Activated CD4-positive, alpha-beta T cell treated with anti-CD3 and anti-CD28 coated beads for 48 hours (primary cell): ENCODE results near the gene PHPT1.

Source experiments
- DNase-seq: peaks from one replicate; pipeline ENCODE4 v3.0.0-alpha.2; 2020

Gene PHPT1

GRCh38 chr9:136849960-136850865 is 1.0 kb downstream of the PHPT1 start:
- DNase-seq, result no peak

DNA sequence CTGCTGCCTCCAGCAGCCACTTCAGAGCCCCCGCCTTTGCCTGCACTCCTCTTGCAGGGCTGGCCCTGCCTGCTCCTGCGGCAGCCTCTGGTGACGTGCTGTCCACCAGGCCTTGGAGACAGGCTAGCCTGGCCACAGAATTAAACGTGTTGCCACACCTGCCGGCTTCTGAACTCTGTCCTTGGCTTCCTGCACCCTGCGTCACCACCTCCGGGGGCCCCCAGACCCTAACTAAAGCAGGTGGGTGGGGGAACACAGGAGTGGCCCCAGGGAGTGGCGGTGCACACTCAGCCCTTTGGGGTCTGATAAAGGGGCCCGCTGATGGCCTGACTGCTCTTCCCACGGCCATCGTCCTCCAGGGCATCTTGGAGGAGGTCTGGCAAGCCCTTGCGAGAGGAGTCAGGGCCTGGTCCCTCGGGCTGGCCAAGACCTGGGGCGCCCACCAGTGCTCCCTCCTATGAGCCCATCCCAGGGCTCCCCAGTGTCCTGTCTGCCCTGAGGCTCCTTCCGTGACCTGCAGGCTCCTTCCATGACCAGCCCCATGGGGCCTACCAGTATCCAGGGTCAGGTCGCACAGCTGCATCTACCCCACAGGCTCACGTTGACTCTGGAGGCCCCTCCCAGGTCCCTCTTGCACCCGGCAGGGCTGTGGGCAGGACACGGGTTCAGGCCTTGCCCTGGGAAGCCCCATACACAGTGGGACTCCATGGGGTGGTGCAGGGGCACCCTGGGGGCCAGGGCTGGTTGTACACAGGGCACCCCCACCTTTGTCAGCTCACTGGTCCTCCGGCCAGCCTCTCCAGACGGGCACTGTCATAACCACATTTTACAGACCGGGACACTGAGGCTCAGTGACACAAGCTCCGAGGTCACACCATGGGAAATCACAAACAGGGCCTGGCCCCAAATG is 1.9 kb downstream of the PHPT1 start:
- DNase-seq, result no peak

DNA sequence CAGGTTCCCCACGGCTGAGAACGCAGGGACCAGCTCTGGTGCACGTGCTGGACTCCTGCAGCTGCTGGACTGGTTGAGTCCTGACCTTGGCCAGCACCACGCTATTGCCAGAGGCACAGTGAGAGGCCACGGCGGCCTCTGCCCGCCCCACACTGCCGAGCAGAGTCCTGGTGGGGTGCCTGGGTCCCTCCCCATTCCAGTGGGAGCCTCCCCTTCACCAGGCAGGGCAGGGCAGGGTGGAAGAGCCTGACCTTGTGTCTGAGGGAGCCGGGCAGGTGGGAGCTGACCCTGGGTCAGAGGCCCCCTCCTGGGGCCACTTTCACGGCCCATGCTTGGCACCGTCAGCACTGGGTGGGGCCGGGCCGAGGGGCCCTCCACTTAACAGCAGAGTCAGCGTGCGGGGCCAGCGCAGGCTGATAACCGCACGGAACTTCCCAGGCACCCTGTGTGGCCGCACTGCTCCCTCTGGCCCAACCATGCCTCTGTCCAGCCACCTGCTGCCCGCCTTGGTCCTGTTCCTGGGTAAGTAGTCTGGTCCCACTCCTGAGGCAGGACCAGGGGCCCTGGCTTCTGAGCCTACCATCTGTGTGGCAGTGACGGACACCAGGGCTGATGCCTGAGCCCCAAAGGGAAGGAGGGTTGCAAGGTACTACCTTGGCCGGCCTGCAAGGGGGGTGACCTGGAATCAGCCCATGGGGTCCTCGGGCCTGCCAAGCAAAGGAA is 2.9 kb downstream of the PHPT1 start, which contains the start of gene MAMDC4:
Gene MAMDC4 (plus strand): TSS at position 406 of the 723 bp plus-strand sequence. CDS start 71 bp downstream, at position 477.
- DNase-seq, result no peak

DNA sequence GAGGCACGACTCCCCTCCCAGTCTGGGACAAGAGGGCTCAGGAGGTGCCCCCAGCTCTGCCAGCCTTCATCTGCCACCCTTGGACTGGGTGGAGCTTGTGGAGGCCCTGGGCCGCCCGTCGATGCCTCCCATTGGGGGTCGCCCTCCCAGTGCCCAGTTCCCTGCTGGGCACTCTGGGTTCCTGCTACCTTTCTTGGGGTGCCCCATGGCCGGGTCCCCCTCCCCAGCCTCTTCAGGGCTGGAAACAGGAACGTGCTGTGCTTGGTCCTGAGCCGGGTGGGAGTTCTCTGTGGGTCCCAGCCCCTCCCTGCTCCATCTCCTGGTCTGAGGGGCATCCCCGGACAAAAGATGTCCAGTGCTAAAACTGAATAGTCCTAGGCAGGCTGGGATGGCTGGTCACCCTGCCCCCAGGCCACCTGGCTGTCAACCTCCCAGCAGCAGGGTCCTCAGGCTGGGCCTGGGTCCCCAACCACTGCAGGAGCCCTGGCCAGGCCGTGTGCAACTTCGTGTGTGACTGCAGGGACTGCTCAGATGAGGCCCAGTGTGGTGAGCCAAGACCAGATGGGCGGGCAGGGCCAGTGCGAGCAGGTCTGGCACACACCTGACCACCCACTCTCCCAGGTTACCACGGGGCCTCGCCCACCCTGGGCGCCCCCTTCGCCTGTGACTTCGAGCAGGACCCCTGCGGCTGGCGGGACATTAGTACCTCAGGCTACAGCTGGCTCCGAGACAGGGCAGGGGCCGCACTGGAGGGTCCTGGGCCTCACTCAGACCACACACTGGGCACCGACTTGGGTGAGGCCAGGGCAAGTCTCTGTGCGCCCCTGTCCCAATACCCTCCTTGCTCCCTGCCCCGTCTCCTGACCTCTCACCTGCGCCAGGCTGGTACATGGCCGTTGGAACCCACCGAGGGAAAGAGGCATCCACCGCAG is 3.7 kb downstream of the PHPT1 start:
- DNase-seq, result no peak

DNA sequence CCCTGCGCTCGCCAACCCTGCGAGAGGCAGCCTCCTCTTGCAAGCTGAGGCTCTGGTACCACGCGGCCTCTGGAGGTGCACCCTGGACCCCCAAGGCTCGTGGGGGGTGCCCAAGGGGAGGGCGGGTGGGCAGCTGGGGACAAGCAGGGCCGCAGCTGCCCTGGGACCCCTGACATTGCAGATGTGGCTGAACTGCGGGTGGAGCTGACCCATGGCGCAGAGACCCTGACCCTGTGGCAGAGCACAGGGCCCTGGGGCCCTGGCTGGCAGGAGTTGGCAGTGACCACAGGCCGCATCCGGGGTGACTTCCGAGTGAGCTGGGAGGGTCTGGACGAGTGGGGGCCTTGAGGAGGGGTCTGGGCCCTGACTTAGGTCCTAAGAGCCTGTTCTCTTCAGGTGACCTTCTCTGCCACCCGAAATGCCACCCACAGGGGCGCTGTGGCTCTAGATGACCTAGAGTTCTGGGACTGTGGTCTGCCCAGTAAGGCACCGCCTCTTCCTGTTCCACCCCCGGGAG is 4.4 kb downstream of the PHPT1 start:
- no peak for DNase-seq

DNA sequence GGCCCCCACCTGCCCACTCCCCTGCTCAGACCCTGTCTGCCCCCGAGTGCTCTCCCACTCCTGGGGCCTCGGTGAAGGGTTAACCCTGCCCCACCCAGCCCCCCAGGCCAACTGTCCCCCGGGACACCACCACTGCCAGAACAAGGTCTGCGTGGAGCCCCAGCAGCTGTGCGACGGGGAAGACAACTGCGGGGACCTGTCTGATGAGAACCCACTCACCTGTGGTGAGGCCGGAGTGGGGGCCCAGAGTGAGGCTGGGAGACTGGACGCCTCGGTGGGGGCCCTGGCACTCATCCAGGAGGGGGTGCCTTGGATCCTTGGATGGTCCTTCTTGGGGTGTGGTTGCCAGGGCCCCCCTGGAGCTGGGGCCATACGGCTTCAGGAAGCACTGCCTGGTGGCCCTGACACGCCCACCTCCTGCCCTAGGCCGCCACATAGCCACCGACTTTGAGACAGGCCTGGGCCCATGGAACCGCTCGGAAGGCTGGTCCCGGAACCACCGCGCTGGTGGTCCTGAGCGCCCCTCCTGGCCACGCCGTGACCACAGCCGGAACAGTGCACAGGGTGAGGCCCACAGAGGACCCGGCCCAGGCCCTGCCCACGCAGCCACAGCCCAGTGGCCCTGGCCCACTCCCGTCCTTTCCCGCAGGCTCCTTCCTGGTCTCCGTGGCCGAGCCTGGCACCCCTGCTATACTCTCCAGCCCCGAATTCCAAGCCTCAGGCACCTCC is 5.1 kb downstream of the PHPT1 start:
- DNase-seq, result no peak

DNA sequence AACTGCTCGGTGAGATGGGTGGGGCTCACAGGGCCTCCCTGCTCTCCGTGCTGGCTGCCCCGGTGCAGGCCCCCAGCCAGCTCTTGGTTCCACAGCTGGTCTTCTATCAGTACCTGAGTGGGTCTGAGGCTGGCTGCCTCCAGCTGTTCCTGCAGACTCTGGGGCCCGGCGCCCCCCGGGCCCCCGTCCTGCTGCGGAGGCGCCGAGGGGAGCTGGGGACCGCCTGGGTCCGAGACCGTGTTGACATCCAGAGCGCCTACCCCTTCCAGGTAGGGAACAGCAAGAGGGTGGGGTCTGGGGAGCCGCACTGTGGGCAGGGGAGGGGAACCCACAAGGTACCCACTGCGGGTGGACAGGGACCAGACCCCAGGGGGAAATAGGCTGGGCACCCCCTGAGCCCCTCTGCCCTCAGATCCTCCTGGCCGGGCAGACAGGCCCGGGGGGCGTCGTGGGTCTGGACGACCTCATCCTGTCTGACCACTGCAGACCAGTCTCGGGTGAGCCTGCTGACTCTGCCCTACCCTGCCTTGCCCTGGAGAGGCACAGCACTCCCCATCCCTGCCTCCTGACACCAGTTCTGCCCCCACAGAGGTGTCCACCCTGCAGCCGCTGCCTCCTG is 5.7 kb downstream of the PHPT1 start:
- no peak for DNase-seq

DNA sequence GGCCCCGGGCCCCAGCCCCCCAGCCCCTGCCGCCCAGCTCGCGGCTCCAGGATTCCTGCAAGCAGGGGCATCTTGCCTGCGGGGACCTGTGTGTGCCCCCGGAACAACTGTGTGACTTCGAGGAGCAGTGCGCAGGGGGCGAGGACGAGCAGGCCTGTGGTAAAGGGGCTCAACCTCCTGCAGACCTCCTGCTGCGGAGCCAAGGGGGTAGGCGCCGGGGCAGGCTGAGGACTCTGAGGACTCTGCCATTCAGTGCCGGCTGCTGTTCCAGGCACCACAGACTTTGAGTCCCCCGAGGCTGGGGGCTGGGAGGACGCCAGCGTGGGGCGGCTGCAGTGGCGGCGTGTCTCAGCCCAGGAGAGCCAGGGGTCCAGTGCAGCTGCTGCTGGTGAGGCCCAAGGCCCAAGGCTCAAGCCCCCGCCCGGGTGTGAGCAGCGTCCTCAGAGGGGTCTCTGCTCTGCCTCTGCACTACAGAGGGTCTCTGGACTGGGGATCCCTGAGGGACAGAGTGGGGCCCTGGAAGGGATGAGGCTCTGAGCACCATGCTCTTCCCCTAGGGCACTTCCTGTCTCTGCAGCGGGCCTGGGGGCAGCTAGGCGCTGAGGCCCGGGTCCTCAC is 6.4 kb downstream of the PHPT1 start:
- no peak for DNase-seq

DNA sequence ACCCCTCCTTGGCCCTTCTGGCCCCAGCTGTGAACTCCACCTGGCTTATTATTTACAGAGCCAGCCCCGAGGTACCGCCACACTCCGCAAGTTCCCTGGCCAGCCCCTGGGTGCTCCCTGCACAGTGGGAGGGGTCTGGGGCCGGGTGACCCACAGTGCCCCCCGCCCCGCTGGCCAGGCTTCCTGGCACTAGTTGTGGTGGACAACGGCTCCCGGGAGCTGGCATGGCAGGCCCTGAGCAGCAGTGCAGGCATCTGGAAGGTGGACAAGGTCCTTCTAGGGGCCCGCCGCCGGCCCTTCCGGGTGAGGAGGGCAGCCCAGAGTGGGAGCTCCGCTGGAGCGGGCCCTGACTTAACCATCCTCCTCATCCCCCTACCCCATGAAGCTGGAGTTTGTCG is 6.9 kb downstream of the PHPT1 start:
- no peak for DNase-seq

DNA sequence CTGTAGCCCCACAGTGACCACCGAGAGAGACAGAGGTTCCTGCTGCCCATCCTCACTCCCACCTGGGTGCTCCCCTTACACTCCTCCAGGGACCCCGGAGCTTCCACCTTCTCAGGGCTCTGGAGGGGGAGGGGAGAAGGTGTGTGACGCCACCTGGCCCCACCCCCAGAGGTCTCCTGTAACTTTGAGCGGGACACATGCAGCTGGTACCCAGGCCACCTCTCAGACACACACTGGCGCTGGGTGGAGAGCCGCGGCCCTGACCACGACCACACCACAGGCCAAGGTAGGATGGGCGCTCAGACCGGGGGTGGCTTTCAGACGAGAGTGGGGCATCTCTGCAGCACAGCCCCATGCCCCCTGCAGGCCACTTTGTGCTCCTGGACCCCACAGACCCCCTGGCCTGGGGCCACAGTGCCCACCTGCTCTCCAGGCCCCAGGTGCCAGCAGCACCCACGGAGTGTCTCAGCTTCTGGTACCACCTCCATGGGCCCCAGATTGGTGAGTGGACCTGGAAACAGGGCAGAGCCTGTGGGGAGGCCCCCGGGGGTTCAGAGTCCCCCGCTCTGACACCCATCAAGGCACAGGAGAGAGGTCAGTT is 7.4 kb downstream of the PHPT1 start:
- no peak for DNase-seq

DNA sequence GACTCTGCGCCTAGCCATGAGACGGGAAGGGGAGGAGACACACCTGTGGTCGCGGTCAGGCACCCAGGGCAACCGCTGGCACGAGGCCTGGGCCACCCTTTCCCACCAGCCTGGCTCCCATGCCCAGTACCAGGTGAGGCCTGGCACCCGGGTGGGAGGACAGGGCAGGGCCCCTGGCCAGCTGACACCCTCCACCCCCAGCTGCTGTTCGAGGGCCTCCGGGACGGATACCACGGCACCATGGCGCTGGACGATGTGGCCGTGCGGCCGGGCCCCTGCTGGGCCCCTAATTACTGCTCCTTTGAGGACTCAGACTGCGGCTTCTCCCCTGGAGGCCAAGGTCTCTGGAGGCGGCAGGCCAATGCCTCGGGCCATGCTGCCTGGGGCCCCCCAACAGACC is 8.0 kb downstream of the PHPT1 start:
- no peak for DNase-seq

- no peak for DNase-seq
Measured at GRCh38 chr9:136857581-136858412, 8.6 kb downstream of the PHPT1 start.

DNA sequence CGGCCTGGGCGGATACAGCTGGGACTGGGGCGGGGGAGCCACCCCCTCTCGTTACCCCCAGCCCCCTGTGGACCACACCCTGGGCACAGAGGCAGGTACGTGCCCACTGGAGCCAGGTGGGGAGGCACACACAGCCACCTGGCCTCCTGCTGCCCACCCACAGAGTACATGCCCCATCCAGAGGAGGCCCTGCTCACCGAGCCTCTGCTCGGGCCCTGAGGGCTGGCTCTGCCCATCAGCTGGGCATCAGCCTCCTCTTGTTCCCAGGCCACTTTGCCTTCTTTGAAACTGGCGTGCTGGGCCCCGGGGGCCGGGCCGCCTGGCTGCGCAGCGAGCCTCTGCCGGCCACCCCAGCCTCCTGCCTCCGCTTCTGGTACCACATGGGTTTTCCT is 9.2 kb downstream of the PHPT1 start:
- no peak for DNase-seq

GRCh38 chr9:136858844-136859757 is 9.9 kb downstream of the PHPT1 start:
- DNase-seq, result no peak

DNA sequence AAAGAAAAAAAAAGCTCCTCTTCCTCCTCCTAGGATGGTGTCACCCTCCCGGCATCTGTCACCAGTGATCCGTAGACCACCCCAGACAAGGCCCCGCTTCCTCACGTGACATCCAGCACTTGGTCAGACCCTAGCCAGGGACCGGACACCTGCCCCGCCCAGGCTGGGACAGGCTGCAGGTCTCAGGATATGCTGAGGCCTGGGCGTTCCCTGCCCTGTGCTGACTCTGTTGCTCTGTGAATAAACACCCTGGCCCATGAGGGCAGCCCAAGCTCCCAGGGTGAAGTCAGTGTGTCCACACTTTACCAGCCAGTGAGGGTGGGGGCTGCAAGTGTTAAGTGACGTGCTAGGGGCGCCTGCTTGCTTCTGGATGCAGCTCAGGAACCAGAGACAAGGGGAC is 11.3 kb downstream of the PHPT1 start:
- DNase-seq, result no peak

DNA sequence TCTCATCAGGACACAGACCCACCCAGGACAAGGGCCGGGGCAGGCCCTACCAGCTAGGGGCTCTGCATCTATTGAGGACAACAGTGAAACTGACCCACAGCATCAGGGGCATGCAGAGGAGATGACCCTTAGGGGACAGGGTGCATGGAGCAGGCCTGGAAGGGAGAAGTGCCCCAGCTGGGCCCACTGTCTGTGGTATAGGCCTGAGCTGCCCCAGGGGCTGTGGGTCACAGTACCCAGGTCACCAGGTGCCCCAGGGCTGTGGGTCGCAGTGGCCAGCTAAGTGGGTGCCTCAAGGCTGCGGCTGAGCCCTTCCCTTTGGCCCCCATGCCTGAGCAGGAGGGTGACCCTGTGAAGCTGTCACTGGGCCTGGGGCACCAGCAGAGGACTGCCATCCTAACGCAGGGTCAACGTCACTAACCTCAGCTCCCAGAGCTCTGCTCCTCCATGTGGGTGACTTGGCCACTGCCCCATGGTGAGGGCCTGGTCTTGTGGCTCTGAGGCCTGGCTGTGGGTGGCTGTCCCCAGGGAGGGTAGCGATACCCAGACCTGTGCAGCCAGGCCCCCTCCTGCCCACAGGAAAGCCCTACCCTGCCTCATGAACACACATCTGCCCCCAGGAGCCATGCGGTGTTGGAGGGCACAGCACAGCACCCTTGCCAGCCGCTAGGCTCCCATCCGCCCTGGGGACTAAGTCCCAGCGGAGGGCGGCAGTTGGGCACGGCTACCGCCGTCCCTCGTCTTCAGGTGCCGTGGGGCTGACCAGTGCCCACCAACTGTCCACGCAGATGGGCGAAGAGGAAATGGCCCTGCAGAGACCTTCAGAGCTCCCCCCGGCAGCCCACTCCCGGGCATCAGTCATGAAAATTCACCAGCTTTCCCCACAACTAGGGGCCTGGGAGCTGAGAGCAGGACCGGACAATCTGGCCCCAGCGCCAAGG is 12.0 kb downstream of the PHPT1 start:
- no peak for DNase-seq
